GM12801 (cell line): Measurements from ENCODE around the gene ETV4.

Experiments used
- TF ChIP-seq, protein P1 (sequence below): IDR thresholded peaks from one replicate; pipeline ENCODE4 v1.5.1; 2011; ENCODE audit warnings: control low read depth; ENCODE audit not compliant: insufficient read length; ENCODE audit errors: extremely low read depth

The ETV4 gene

GRCh38 chr17:43556292-43556691 lies 10.2 kb upstream of the ETV4 start:
- TF ChIP-seq, protein P1, sequence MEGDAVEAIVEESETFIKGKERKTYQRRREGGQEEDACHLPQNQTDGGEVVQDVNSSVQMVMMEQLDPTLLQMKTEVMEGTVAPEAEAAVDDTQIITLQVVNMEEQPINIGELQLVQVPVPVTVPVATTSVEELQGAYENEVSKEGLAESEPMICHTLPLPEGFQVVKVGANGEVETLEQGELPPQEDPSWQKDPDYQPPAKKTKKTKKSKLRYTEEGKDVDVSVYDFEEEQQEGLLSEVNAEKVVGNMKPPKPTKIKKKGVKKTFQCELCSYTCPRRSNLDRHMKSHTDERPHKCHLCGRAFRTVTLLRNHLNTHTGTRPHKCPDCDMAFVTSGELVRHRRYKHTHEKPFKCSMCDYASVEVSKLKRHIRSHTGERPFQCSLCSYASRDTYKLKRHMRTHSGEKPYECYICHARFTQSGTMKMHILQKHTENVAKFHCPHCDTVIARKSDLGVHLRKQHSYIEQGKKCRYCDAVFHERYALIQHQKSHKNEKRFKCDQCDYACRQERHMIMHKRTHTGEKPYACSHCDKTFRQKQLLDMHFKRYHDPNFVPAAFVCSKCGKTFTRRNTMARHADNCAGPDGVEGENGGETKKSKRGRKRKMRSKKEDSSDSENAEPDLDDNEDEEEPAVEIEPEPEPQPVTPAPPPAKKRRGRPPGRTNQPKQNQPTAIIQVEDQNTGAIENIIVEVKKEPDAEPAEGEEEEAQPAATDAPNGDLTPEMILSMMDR: no peak

- TF ChIP-seq, protein P1: no peak
These were observed 8.7 kb upstream of the ETV4 start for GRCh38 chr17:43554857-43555256.

DNA sequence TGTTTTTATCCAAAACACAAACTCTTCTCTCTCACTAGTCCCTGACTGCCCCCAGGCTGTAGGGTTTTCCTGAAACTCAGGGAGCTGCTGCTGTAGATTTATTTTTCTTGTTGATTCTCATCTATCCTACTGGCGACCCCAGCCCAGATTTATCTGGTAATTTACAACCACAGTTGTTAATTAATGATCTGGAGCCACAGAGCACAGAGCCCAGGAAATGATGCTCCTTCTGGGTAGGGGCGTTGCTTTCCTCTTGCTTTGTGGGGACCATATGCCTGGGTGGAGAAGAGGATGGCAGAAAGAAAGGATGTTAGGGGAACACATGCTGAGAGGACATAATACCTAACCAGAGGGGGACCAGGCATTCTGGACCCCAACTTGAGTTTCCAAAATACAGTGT lies 7.4 kb upstream of the ETV4 start:
- TF ChIP-seq, protein P1: no peak

- TF ChIP-seq, protein P1: no peak
These were observed 6.2 kb upstream of the ETV4 start for GRCh38 chr17:43552229-43552837.

DNA sequence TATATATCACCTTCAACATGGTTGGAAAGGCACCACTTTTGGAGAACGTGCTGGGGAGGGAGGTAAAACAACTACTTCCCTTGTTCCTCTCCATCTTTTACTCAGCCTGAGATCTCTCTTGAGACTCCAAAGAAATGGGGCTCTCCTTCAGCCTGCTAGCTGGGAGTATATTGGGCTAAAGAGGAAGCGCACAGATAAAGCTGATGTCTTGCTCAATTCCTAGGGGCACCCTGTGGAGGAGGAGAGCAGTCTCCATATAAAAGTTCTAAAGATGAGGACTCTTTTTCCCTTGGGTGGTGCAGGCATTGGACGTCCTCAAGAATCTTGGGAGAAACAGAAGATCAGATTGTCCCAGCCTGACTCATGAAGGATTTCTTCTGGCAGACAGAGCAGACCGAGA lies 4.6 kb upstream of the ETV4 start:
- TF ChIP-seq, protein P1: no peak

GRCh38 chr17:43549496-43549895 lies 3.4 kb upstream of the ETV4 start:
- TF ChIP-seq, protein P1: no peak

DNA sequence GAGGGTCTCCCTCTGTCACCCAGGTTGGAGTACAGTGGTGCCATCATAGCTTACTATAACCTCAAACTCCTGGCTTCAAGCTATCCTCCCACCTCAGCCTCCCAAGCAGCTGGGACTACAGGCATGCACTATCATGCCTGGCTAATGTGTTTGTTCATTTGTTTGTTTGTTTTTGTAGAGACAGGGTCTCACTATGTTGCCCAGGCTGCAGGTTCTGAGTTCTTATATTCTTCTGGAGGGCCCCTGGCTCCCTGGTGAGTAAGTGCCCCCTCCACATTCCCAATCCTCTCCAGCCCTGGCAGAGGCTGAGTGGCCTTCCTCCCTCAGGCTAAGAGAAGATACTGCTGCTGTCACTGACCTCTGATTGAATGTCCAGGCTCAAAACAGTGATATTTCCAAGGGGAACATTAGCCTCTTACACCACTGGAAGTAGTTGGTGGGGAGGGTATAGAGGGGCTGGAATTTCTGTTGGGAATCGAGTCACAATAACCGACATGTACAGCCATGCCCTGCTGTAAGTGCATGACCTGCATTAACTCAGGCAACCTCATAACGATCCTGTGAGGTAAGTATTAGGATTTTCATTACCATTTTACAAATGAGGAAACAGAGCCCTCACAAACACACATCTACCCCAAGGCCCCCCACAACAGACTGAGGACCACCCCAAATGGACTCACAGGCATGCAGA lies 2.7 kb upstream of the ETV4 start:
- TF ChIP-seq, protein P1: no peak
